ENCODE data around the gene PRLR.
A peak's percentile ranks its signal among the peaks of the same experiment; 100 is the strongest.
"Not testable (repeated sequence)": the region's sequence is repeated elsewhere in the genome, so short reads cannot be mapped to it uniquely, and the experiment has no call there.

PRLR gene

DNA sequence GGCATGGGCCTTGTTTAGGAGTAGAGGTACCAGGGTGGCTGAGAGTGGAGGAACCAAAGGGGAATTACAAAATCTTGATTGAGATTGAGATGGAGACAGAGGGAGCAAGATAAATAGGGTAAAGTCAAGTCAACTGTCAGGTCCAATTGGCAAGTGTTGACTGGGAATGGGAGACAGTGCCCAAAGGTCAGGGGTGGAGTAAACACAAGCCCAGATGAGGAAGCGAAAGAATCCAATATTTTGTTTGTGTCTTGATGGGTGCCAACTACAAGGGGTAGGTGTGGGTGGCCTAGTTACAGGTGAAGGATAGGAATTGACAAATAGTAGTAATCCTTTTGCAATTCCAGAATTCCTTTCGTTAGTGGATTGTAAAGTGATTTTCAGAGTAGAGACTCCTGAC is 107.5 kb downstream of the PRLR start:
- no peak for DNase-seq

DNA sequence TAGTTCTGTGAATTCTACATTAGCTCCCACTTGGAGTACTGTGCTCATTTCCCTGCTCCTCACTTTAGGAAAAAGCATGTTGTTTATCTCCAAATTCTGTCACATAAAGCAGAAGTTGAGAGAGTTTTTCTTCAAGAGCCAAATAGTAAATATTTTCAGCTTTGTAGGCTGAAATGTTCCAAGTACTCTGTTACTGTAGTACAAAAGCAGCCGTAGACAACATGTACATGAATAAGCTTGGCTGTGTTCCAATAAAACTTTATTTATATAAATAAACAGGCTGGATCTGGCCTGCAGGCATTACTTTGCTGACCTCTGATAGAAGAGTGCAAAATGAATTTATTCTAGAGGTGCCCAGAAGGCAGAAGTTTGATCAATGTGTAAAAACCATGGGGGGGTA is 109.6 kb downstream of the PRLR start:
- no peak for DNase-seq

DNA sequence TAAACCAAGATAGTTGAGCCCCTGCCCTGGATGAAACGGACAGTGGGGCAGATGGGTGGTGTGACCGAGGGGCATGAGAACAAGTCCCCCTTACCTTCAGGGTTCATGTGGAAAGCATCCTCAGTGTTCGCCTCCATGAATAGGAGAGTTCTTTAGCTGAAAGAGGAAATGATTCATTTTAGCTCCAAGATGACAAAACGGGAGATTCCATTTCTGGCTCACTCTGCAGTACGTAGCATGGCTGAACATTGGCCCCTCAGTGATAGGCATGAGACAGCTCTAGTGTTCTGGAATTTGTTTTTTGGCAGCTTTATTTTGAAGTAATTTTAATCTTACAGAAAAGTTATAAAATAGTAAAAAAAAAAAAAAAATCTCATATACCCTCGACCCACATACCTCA is 112.3 kb downstream of the PRLR start:
- DNase-seq: no peak

DNA sequence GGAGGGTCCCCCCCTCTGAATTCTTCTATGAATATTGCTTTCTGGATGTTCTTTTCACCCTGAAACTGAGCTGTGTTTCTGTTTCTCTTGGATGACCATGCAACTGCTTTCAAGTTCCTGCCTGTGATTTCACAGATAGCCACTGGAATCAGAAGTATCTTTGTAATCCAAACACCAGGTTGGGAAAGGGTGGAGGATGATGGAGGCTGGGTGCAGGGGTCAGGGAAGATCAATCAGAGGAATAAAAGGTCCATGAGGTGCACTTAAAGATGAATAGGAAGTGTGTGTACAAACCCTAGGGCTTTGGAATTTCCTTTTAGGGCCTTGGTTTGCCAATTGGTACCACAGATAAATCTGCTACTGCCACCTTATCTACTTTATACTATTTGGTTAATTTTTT is 114.4 kb downstream of the PRLR start:
- no peak for DNase-seq

DNA sequence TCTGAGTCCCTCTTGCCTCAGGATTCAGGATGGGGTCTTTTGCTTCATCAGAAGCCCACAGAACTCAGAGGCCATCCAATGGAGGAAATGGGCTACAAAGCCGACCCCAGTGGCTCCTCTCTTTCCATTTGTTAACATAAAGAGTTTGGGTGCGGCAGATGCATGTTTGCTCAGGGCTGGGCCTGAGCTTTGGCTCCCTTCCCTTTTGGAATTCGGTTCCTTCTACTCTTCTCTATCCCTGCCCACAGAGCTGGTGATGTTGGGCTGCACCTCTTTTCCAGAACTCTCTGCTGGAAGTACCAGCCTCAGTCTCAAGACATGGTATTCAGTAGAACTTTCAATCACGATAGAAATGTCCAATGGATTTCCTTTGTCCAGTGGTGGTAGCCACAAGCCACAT is 115.6 kb downstream of the PRLR start:
- no peak for DNase-seq

DNA sequence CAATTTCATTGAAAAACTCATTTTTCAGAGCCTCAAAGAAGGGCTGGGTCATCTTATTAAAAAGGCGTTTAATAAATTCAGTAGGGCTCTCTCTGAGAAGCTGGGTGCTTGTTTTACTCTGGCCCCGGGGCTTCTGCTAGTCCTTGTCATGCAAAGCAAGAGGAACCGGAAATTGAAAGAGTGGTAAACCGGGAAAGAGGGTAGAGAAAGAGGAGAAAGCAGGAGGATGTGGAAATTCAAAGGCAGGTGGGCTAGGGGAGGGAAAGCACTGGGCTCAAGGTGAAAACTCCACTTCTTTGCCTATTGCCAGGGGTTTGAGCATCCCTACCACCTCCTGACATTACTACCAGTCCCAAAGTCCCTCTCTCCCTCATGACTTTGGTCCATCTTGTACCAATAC is 118.0 kb downstream of the PRLR start:
- no peak for DNase-seq

DNA sequence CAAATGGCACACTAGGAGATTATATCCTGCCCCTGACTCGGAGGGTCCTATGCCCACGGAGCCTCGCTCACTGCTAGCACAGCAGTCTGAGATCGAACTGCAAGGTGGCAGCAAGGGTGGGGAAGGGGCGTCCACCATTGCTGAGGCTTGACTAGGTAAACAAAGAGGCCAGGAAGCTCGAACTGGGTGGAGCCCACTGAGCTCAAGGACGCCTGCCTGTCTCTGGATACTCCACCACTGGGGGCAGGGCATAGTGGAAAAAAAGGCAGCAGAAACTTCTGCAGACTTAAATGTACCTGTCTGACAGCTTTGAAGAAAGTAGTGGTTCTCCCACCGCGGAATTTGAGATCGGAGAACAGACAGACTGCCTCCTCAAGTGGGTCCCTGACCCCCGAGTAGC is 125.7 kb downstream of the PRLR start:
- not testable (repeated sequence) for DNase-seq

DNA sequence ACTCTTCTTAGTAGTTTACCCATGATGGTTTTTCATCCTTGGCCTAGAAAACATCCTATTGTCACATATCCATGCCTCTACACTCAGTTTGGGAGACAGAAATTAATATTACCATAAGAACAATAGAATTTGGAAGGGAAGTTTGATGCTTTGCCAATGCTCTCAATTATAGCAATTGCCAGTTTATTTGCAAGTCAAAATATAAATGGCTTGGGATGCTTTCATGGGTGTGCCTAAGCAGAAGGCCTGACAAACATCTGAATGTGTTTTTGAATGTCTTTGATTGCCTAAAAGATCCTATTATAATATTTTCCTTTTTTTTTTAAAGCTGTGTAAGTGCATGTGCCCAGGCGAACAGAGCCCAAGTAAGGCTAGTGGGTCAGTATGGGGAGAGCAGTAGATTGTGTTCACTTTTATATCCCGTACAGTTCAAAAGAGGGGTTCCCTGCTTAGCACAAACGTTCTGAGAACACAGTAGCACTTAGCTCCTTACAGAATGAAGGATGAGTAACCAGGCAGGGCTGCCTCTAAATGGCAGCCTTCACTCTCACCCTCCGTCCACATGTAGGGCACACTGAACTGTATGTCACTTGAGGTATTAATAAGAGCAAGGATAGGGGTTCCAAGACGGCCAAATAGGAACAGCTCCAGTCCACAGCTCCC is 126.5 kb downstream of the PRLR start:
- no peak for DNase-seq

DNA sequence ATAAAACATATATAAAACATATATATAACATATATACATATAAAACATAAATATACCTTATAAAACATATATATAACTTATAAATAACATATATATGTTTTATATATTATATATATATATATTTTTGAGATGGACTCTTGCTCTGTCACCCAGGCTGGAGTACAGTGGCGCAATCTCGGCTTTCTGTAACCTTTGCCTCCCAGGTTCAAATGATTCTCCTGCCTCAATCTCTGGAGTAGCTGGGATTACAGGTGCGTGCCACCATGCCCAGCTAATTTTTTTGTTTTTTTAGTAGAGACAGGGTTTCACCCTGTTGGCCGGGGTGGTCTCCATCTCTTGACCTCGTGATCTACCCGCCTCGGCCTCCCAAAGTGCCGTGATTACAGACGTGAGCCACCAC is 128.6 kb downstream of the PRLR start:
- not testable (repeated sequence) for DNase-seq

DNA sequence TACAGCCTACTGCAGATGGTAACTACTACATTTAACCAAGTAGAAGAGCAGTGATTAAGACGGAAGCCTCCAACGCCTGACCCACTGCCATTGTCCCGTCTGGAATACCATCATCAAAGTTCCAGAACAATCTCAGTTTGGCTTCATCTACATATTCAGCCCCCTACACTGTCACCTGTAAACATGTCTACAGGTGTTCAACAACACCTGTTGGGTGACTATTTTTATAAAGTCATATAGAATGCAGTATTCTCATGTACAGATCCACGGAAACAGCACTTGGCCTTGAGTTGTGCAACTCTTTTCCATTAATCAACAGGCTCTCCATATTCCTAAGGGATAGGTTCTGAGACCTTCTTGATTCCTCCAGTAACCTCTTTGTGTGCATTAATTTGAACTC is 129.3 kb downstream of the PRLR start:
- no peak for DNase-seq

DNA sequence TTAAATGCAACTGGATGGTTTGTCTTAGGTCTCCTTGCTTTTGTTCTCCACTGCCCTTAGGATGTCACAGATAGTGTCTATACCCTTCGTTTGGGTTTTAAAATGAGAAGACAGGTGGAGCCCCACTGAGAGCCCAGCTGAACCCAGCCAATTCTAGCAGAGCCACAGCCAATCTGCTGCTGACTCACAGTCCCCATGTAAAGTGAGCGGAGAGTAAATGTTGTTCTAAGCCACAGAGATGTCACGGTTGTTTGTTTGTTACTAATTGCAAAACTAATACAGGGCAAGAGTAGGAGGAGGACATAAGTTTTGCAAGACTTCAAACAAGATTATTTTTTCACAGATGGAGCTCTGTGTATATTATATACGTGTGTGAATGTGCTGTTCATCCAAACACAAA is 132.1 kb downstream of the PRLR start:
- DNase-seq: no peak

DNA sequence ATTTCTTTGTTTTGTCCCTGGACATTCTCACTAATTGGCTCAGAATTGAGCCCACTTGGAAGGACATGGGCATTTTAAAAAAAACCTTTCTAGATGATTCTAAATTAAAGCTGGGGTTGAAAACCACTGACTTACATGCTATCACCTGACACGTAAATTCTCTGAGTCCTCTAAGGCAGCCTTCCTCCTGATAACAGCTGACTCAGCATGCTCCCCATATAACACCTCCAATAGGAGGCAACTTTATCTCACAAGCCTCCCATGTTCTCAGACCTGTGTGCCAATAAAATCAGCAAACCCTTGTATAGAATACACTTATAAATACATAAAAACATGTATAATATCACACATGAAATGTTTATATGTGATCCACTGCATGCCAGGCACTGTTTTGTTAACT is 133.4 kb downstream of the PRLR start:
- DNase-seq: no peak

DNA sequence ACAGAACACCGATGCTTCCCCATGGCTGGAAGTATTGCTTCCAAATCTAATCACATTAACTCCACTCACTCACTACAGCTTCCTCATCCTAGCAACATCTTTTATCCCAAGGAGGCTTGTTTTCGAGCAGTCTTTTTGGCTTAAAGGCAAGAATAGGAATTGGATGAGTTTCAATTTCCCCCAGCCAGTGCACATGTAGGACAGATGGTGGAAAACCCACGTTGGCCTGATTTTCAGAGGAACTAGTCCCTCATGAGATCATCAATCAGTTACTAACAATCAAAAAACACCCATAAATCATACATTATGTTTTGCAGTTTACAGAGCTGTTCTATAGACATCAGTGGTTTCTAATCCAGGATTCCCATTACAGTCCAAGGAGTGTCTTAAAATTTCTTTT is 134.1 kb downstream of the PRLR start:
- DNase-seq: no peak

DNA sequence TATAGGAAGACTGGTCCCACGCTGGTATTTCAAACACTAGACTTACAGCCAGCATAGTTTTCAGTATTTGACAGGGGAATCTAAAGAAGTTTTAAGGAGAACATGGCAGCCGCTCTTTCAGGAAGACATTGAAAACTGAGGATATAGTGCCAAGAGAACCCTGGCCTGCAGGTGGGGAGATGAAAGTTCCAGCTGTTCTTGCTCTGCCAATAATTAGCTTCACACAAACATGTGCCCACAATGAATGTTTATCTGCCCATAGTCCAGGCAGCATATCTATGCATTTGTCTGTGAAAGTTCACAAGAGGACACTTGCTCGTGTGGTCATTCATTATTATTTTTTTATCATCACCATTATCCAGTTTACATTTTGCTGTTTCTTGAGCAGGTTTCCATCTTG is 134.9 kb downstream of the PRLR start:
- DNase-seq: no peak

DNA sequence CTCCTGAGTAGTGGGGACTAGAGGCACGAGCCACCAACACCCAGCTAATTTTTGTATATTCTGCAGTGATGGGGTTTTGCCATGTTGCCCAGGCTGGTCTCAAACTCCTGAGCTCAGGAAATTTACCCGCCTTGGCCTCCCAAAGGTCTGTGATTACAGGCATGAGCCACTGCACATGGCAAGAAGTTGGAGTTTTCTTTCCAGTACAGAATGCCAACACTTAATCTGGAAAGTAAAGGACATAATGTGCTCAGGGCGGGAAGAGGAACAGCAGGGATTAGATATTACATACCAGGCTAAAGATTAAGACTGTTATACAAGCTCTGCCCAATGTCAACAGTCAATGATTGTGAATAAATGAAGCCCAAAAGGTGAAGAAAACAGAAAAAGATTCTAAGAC is 135.3 kb downstream of the PRLR start:
- no peak for DNase-seq

DNA sequence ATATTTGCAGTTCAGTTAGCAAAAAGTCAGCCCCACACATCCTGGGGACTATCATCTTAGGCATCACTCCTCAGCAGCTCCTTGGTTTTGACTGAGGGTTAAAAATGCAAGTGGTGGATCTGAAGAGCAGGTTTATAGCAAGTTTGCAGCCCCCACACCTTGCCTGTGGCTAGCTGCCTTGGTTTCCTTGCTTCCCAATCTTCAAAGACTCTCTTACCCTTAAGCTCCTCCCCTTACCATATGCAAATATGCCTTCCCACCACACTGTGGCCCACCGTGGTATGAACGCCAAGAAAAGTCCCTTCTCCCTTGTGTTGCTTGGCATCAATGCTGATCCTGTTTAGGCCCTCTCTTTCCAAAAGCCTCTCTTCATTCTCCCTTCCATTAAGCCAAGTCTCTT is 137.6 kb downstream of the PRLR start:
- DNase-seq: no peak

DNA sequence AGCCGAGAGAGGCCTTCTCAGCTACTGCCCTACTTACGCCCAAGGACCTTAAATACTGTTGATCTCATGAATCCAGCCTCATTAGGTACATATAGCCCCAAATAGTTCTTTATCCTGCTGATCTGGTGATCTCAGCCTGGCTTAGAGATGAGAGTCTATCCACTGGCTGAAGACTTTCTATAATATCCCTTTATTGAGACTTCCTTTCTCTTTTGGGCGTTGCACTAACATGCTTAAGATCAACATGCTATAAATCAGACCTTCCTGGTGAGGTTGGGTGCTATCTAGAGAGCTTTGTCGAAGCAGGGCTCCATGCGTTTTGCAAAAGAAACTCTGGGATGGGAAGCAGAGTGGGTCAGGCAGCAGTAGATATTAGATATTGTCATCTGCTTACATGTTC is 138.6 kb downstream of the PRLR start:
- DNase-seq: no peak

DNA sequence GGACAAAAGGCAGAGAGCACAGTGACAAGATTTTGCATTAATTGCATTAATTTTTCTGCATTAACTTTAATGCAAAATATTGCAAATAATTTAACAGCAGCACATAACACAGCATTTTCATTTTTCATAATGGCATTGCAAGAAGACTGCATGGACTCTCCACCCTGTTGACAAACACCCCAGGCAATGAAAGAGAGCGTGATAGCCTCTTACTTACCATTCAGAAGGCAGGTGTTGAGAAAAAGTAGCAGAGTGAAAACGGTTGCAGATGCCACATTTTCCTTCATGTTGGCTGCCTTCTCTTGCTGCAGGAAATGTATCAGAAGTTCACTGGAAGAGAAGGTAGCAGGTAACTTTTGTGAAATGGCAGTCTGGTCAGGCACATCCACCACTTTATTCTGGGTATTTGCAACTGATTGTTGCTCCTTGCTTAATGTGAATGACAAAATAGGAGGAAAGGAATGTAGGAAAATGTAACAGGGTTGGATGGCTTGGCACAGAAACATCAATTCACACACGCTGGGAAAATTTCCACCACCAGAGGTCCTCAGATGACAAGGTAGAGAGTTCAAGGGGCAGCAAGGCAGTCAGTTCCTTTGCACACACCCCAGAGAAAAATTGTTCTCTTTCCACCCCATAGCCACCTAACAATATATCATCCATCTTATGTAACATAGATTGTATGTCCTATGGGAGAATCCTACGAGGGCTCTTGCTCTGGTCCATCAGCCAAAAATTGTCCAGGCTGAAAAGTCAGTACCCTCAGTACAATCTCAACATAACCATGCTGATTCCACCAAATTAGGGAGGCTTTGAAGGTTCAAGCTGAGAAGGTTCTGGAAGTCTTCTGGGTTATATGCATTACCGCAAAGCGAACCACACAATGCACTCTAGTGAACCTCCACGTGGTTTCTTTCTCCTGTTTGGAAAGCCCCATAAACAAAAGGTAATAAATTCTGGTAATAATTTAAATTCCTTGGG is 140.7 kb downstream of the PRLR start:
- peak; percentile 58 to 66 for DNase-seq

DNA sequence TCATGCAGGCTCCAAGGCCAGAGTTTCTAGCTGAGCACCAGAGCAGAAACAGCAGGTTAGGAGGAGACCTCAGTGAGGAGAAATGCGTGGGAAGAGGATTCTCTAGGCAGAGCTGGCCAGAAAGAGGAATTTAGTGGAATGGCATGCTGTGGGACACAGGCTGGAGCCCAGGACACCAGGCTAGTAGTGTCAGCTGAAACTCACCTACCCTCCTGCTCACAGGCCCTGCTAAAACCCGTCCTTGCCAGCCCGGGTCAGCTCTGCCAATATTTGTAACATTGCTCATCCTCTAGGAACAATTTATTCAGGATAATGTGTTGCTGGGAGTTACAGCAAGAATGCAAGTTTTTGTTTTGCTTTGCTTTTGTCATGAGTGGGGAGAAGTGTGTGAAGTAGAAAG is 142.3 kb downstream of the PRLR start:
- DNase-seq: no peak

DNA sequence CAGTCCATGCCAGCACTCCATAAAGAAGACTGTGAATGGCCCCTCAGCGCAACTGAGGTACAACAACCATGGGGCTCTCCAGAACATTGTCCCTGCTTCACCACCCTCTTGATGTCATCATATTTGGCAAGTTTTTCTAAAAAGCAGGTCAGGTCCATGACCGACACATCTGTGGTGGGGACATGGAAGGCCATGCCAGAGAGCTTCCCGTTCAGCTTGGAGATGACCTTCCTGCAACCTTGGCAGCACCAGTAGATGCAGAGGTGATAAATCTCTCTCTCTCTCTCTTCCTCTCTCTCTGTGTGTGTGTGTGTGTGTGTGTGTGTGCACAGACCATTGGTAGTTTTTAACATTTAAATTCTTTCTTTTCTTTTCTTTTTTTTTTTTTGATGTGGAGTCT is 147.1 kb downstream of the PRLR start:
- DNase-seq: no peak

DNA sequence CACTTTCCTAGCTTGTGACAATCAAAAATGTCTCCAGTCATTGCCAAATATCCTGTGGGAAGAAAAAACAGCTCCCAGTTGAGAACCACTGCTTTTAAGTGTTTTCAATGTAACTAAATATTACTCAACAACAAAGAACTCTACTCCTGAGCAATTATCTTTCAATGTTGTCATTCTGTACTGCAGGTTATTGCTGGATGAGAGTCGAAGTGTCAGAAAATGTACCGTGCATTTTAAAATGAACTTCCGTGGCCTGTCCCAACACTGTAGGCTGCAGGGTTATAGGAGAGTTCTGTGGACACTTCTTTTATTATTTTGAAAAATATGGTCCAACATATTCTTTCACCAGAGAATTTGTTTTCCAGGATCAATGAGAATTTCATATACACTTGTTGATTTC is 147.8 kb downstream of the PRLR start:
- no peak for DNase-seq

DNA sequence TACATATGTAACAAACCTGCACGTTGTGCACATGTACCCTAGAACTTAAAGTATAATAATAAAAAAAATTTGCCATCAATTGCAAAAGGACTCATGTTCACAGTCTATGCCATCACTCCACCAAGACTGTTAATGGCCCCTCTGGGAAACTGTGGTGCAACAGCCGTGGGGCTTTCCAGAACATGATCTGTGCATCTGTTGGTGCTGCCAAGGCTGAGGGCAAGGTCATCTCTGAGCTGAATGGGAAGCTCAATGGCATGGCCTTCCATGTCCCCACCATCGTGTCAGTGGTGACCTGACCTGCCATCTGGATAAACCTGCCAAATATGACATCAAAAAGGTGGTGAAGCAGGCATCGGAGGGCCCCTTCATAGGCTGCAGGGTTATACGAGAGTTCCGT is 149.2 kb downstream of the PRLR start:
- no peak for DNase-seq

DNA sequence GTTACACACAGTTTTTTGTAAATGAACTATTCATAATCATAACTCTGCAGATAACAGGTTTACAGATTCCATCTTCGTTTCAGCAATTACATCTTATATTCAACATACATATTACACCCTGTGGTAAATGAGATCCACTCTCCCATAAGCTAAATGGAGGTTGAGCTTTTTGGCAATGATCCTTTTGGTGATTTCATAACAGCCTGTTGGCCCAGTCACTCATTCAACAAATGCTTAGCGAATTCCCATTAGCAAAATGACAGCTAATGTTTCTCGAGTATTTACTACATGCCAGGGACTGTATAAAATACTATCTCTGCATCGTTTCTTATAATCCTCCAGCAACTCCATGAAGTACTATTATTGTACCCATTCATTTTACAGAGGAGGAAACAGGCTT is 157.1 kb downstream of the PRLR start:
- no peak for DNase-seq

DNA sequence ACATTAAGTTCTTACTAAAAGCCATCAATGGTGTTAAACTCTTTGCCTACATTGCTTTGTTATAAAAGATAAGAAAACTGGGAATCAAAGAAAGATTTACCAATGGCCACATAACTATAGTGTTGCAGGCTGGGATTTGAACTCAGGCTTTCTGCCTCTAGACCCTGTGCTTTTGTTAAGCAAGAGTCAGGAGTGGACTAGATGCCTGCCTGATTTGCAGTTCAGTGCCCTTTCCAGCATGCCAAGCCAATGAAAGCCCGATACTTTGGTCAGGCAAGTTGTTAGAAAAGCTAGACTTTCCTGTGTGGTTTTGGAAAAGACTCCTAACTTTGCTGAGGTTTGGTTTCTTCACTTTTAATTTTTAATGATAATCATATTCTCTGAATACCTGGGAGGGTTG is 161.1 kb downstream of the PRLR start:
- DNase-seq: no peak

DNA sequence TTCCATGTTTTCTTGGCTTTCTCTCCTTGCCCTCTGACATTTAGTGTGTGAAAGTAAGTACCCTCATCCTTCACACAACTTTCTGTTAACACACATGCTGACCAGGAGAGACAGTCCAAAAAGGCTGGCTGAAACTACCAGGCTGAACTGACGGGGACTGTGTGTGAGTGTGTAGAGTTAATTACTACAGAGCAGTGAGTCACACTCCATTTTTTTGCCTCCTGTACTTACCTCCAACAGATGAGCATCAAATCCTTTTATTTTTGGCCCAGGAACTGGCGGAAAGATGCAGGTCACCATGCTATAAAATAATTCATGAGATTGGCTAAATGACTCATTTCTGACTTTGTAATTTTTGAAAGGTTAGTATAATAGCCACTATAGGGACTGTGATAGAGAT is 162.3 kb downstream of the PRLR start:
- no peak for DNase-seq

All from SHP77 (cell line).